Spleen (tissue), 7 donors: ENCODE results near the gene TRIM7.

Experiments
- POLR2A ChIP-seq, 3 donors: fragments of 450-650 bp; IDR thresholded peaks; one replicate each; pipeline ENCODE4 v1.5.1; 2017; ENCODE audit warnings: antibody characterized with exemption in 3 of 3, mild to moderate bottlenecking in 1 of 3
- TF ChIP-seq, protein P1 (sequence below), 11 experiments: fragments of 200-600 bp in 7 of 11; fragments of 450-650 bp in 4 of 11; sonication (generic) in 4 of 11; IDR thresholded peaks in 8 of 11; conservative IDR thresholded peaks in 3 of 11; 1 replicate in 7 of 11; 2 replicates in 4 of 11; pipeline versions ENCODE4 v1.4.0 to v1.8.0; 2016 to 2021; ENCODE audit warnings: antibody characterized with exemption in 11 of 11, inconsistent platforms in 4 of 11, mild to moderate bottlenecking in 1 of 11
- donor health status: DM: no; HTN: no; CAD: no; lungs with moderate emphysema.
- donor health status: DM: no; HTN: no; CAD: no.
- donor health status: DM: no; HTN: no; CAD: no.

DNA sequence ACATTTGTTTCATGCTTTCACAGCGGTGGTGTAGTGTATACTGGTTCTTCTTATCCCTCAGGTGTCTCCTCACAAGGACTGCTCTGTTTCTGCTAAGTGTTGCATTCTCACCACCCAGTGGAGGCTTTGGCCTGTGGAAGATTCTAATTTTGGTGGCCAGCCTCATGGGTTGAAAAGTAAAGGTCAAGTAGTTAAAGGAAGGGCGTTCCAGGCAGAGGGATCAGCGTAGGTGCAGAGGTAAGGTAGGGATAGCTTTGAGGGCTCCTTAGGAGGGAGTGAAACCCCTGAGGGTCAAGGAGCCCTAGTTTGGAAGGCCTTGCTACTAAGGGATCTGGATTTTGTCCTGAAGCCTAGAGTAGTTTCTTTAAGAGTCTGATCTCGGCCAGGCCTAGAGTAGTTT, 43.3 kb upstream of the TRIM7 start:
- TF ChIP-seq, protein P1, sequence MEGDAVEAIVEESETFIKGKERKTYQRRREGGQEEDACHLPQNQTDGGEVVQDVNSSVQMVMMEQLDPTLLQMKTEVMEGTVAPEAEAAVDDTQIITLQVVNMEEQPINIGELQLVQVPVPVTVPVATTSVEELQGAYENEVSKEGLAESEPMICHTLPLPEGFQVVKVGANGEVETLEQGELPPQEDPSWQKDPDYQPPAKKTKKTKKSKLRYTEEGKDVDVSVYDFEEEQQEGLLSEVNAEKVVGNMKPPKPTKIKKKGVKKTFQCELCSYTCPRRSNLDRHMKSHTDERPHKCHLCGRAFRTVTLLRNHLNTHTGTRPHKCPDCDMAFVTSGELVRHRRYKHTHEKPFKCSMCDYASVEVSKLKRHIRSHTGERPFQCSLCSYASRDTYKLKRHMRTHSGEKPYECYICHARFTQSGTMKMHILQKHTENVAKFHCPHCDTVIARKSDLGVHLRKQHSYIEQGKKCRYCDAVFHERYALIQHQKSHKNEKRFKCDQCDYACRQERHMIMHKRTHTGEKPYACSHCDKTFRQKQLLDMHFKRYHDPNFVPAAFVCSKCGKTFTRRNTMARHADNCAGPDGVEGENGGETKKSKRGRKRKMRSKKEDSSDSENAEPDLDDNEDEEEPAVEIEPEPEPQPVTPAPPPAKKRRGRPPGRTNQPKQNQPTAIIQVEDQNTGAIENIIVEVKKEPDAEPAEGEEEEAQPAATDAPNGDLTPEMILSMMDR (IDR thresholded peaks at IDR 0.05 in 8 of 11, conservative IDR thresholded peaks at IDR 0.05 in 3 of 11): no peak
- TF ChIP-seq POLR2A (IDR thresholded peaks at IDR 0.05): no peak
